Measurements from ENCODE around the gene SLC1A4.
"Not testable (repeated sequence)": the region's sequence is repeated elsewhere in the genome, so short reads cannot be mapped to it uniquely, and the experiment has no call there.

DNA sequence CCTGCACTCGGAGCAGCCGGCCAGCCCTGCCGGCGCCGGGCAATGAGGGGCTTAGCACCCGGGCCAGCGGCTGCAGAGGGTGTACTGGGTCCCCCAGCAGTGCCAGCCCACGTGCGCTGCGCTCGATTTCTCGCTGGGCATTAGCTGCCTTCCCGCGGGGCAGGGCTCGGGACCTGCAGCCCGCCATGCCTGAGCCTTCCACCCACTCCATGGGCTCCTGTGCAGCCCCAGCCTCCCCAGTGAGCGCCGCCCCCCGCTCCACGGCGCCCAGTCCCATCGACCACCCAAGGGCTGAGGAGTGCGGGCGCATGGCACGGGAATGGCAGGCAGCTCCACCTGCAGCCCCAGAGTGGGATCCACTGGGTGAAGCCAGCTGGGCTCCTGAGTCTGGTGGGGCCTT, 20.1 kb upstream of the SLC1A4 start:
- not testable (repeated sequence) for TF ChIP-seq EZH2 (IDR thresholded peaks at IDR 0.05); POLR2AphosphoS5 (IDR thresholded peaks at IDR 0.05; ENCODE audit: borderline replicate concordance, low read depth, low read length); FOXP2 (optimal IDR thresholded peaks at IDR 0.05; ENCODE audit: control extremely low read depth, extremely low read length, insufficient read depth)

All from SK-N-MC (cell line).